ENCODE results near the gene USP24.
A peak's percentile ranks its signal among the peaks of the same experiment; 100 is the strongest.
"Not testable (repeated sequence)": the region's sequence is repeated elsewhere in the genome, so short reads cannot be mapped to it uniquely, and the experiment has no call there.

Gene USP24

GRCh38 chr1:55049914-55050278 lies 165.3 kb downstream of the USP24 start:
- DNase-seq: peak; percentile 79

- DNase-seq: no peak
These were observed 165.8 kb downstream of the USP24 start for GRCh38 chr1:55049271-55049913.

GRCh38 chr1:55048453-55049270 lies 166.5 kb downstream of the USP24 start:
- no peak for DNase-seq

GRCh38 chr1:55047611-55048010 lies 167.6 kb downstream of the USP24 start:
- no peak for DNase-seq

- no peak for DNase-seq
These were observed 168.3 kb downstream of the USP24 start for GRCh38 chr1:55046871-55047270.

- DNase-seq: peak; percentile 74
These were observed 169.7 kb downstream of the USP24 start for GRCh38 chr1:55045430-55045829.

- DNase-seq: no peak
These were observed 170.4 kb downstream of the USP24 start for GRCh38 chr1:55044617-55045397.

- no peak for DNase-seq
These were observed 171.4 kb downstream of the USP24 start for GRCh38 chr1:55043726-55044125.

- DNase-seq: no peak
These were observed 172.2 kb downstream of the USP24 start for GRCh38 chr1:55043011-55043410.

GRCh38 chr1:55041613-55042012 lies 173.6 kb downstream of the USP24 start:
- no peak for DNase-seq

GRCh38 chr1:55040933-55041494 lies 174.2 kb downstream of the USP24 start:
- peak; percentile 45 for DNase-seq

- peak; percentile 79 for DNase-seq
These were observed 174.9 kb downstream of the USP24 start for GRCh38 chr1:55040083-55040932.

- DNase-seq: peak; percentile 82
These were observed 175.7 kb downstream of the USP24 start, which contains the start of gene PCSK9 for GRCh38 chr1:55039342-55040082. PCSK9 (plus strand) TSS chr1:55039548; CDS start chr1:55039838, 290 bp downstream.

GRCh38 chr1:55038974-55039341 lies 176.2 kb downstream of the USP24 start:
- no peak for DNase-seq

- no peak for DNase-seq
These were observed 176.7 kb downstream of the USP24 start for GRCh38 chr1:55038552-55038838.

- no peak for DNase-seq
These were observed 177.2 kb downstream of the USP24 start for GRCh38 chr1:55037733-55038551.

- no peak for DNase-seq
These were observed 179.3 kb downstream of the USP24 start for GRCh38 chr1:55035904-55036303.

GRCh38 chr1:55034476-55035133 lies 180.6 kb downstream of the USP24 start:
- DNase-seq: no peak

- DNase-seq: no peak
These were observed 181.9 kb downstream of the USP24 start for GRCh38 chr1:55033265-55033614.

- not testable (repeated sequence) for DNase-seq
These were observed 184.1 kb downstream of the USP24 start for GRCh38 chr1:55031098-55031497.
